HCT116 (cell line): ENCODE results near the gene MACROH2A1. TPM values are rescaled to one million over a fixed set of nuclear protein-coding genes. Genes with fewer than 3 reads are reported as not detected.

Source experiments
- ATAC-seq: fragments of 200-7000 bp; cut with Tn5 transposase; 2 replicates; pipeline ENCODE4 v1.9.1; 2020; ENCODE audit warnings: mild to moderate bottlenecking, moderate library complexity
- BruUV-seq: library from RNA; stranded (reverse); fragments of 400-500 nt; replicated peaks from 2 replicates; lab custom pipeline; 2021; lab: Mats Ljungman, UMichigan
- CTCF ChIA-PET: fragments of 300-600 bp; sonication (Branson Sonifier 250); formaldehyde crosslinking; loops from one replicate; lab custom pipeline; 2021; ENCODE audit warnings: antibody characterized with exemption; lab: Charles Lee
- POLR2A ChIA-PET: fragments of 300-600, 350-600 bp; sonication (Branson Sonifier 250); formaldehyde crosslinking; loops from one replicate; lab custom pipeline; 2021; ENCODE audit warnings: antibody characterized with exemption; lab: Charles Lee
- RAD21 ChIA-PET, 2 experiments: fragments of 300-600 bp; sonication (Branson Sonifier 250); formaldehyde crosslinking; loops; one replicate each; lab custom pipeline; 2023; ENCODE audit warnings: low total read pairs in 2 of 2; ENCODE audit not compliant: uncharacterized antibody in 2 of 2, unreplicated experiment in 2 of 2, low non-redundant PET in 1 of 2; lab: Charles Lee
- DNase-seq: peaks from one replicate; pipeline ENCODE4 v3.0.0-alpha.2; 2010; ENCODE audit warnings: low read depth, low spot score
- H2AFZ ChIP-seq: fragments of 200-600 bp; shearing (Covaris generic), sonication (generic); 2 replicates; pipeline ENCODE4 v1.6.1; 2017; ENCODE audit warnings: low read depth, mixed run types, mixed read lengths, antibody characterized with exemption, low read length; ENCODE audit not compliant: poor library complexity, severe bottlenecking
- H3K27ac ChIP-seq: 2 replicates; pipeline ENCODE4 v1.5.1; 2012; ENCODE audit warnings: low read depth, low read length
- H3K27me3 ChIP-seq: fragments of 200-600 bp; sonication (generic); 2 replicates; pipeline ENCODE4 v1.6.1; 2016; ENCODE audit warnings: mixed run types, low read length, mixed read lengths; ENCODE audit not compliant: insufficient read depth
- H3K36me3 ChIP-seq, 2 experiments: fragments of 200-500 bp in 1 of 2; fragments of 200-600 bp in 1 of 2; sonication (Bioruptor generic) in 1 of 2; sonication (generic) in 1 of 2; 2 replicates each; pipeline versions ENCODE4 v1.5.1 to v1.6.1; 2014 to 2016; ENCODE audit warnings: low read length in 2 of 2, inconsistent platforms in 1 of 2, mixed read lengths in 1 of 2, mixed run types in 1 of 2; ENCODE audit not compliant: insufficient read depth in 2 of 2, control insufficient read depth in 1 of 2
- H3K4me1 ChIP-seq, 2 experiments: fragments of 200-600 bp in 1 of 2; sonication (generic) in 1 of 2; 2 replicates each; pipeline versions ENCODE4 v1.5.1 to v1.6.1; 2012 to 2017; ENCODE audit warnings: low read length in 2 of 2, inconsistent platforms in 1 of 2, mild to moderate bottlenecking in 1 of 2, mixed read lengths in 1 of 2, mixed run types in 1 of 2, moderate library complexity in 1 of 2; ENCODE audit not compliant: insufficient read depth in 2 of 2, control insufficient read depth in 1 of 2
- H3K4me2 ChIP-seq: fragments of 200-600 bp; sonication (generic); 2 replicates; pipeline ENCODE4 v1.6.1; 2017; ENCODE audit warnings: mixed run types, low read length, mixed read lengths
- H3K4me3 ChIP-seq, 2 experiments: fragments of 200-600 bp in 1 of 2; sonication (generic) in 1 of 2; replicated peaks in 1 of 2; 2 replicates each; pipeline ENCODE4 v1.5.1; 2011 to 2016; ENCODE audit warnings: low read length in 2 of 2, control low read depth in 1 of 2, low read depth in 1 of 2, mild to moderate bottlenecking in 1 of 2, mixed read lengths in 1 of 2, mixed run types in 1 of 2
- H3K79me2 ChIP-seq: fragments of 200-600 bp; sonication (generic); 2 replicates; pipeline ENCODE4 v1.6.1; 2017; ENCODE audit warnings: mild to moderate bottlenecking, mixed run types, low read length, moderate library complexity, mixed read lengths; ENCODE audit not compliant: insufficient read depth
- H3K9ac ChIP-seq: fragments of 200-600 bp; sonication (generic); 2 replicates; pipeline ENCODE4 v1.6.1; 2016; ENCODE audit warnings: low read length, mixed read lengths
- H3K9me2 ChIP-seq: fragments of 200-600 bp; sonication (generic), shearing (Covaris generic); 2 replicates; pipeline ENCODE4 v1.6.1; 2017; ENCODE audit warnings: mixed run types, mild to moderate bottlenecking, moderate library complexity; ENCODE audit not compliant: insufficient read depth
- H3K9me3 ChIP-seq, 2 experiments: fragments of 200-500 bp in 1 of 2; fragments of 200-600 bp in 1 of 2; sonication (Bioruptor generic) in 1 of 2; sonication (generic) in 1 of 2; 2 replicates each; pipeline ENCODE4 v1.6.1; 2014 to 2017; ENCODE audit warnings: low read length in 2 of 2, mixed read lengths in 2 of 2, inconsistent platforms in 1 of 2, low read depth in 1 of 2, mild to moderate bottlenecking in 1 of 2, mixed run types in 1 of 2, moderate library complexity in 1 of 2; ENCODE audit not compliant: control insufficient read depth in 1 of 2, insufficient read depth in 1 of 2
- H4K20me1 ChIP-seq: fragments of 200-600 bp; sonication (generic), shearing (Covaris generic); 2 replicates; pipeline ENCODE4 v1.6.1; 2017; ENCODE audit warnings: mixed run types, mild to moderate bottlenecking, moderate library complexity; ENCODE audit not compliant: insufficient read depth
- CEBPB ChIP-seq: IDR thresholded peaks from 2 replicates; pipeline ENCODE4 v1.6.1; 2012; ENCODE audit warnings: low read depth
- EGR1 ChIP-seq: IDR thresholded peaks from 2 replicates; pipeline ENCODE4 v1.6.1; 2012; ENCODE audit warnings: low read depth
- ELF1 ChIP-seq: IDR thresholded peaks from 2 replicates; pipeline ENCODE4 v1.6.1; 2012; ENCODE audit warnings: low read depth, borderline replicate concordance
- EZH2phosphoT487 ChIP-seq: fragments of 200-600 bp; IDR thresholded peaks from 2 replicates; pipeline ENCODE4 v1.6.1; 2018; ENCODE audit warnings: antibody characterized with exemption, borderline replicate concordance
- FOSL1 ChIP-seq: IDR thresholded peaks from 2 replicates; pipeline ENCODE4 v1.6.1; 2012; ENCODE audit warnings: low read depth
- POLR2A ChIP-seq: IDR thresholded peaks from 2 replicates; pipeline ENCODE4 v1.7.0; 2011; ENCODE audit warnings: borderline replicate concordance; ENCODE audit not compliant: insufficient read depth, insufficient read length; ENCODE audit errors: extremely low read depth
- RAD21 ChIP-seq: IDR thresholded peaks from 2 replicates; pipeline ENCODE4 v1.6.1; 2012; ENCODE audit warnings: low read depth, mild to moderate bottlenecking
- SIN3A ChIP-seq: IDR thresholded peaks from 2 replicates; pipeline ENCODE4 v1.6.1; 2012; ENCODE audit warnings: low read depth
- SRF ChIP-seq: IDR thresholded peaks from 2 replicates; pipeline ENCODE4 v1.6.1; 2012; ENCODE audit warnings: low read depth
- ZFX ChIP-seq: fragments of 450-650 bp; IDR thresholded peaks from 2 replicates; pipeline ENCODE4 v1.6.1; 2017
- ZNF274 ChIP-seq: fragments of 200-500 bp; sonication (Bioruptor generic); IDR thresholded peaks from 2 replicates; pipeline ENCODE4 v1.6.1; 2014; ENCODE audit warnings: mild to moderate bottlenecking, low read depth, low read length, inconsistent platforms
- intact Hi-C: fragments of 100-400 bp; cut with micrococcal nuclease; formaldehyde crosslinking; loops from 2 replicates; pipeline ENCODE4 v1.10.0; 2022
- total RNA-seq: library from RNA; stranded (reverse); gene quantifications from one replicate; pipeline ENCODE4 v1.2.1, GENCODE V29; 2021; ENCODE audit not compliant: unreplicated experiment
- TF ChIP-seq, protein P1 (sequence below): IDR thresholded peaks from 2 replicates; pipeline ENCODE4 v1.6.1; 2012
- TF ChIP-seq, protein P2 (sequence below): IDR thresholded peaks from 2 replicates; pipeline ENCODE4 v1.6.1; 2012

Gene MACROH2A1
- total RNA-seq, 1 experiment from 2014 or later, result 218 TPM

DNA sequence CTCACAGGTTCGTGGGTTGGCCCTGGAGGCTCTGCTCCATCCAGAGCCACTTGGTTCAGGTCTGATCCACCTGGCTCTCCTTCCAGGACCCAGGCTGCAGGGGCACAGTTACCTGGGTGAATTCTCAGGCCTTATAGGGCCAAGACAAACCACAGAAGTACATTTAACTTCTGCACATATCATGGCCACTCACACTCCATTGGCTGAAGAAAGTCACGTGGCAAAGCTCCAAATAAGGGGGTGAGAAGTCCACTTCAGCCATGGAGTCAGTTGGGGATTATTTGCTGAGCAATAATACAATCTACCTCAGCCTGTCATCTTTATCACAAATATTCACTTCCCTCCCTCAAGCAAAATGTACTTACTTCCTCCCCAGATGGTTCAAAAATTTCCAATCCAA lies 83.6 kb downstream of the MACROH2A1 start:
- H3K9me2 ChIP-seq, result no peaks in the 10 kb centered on the region
- no peaks in the 10 kb centered on the region for H3K4me1 ChIP-seq
- no peak for TF ChIP-seq FOSL1
- intact Hi-C loops, result no loop called here
- RAD21 ChIA-PET, result no interaction called here
- no peaks in the 10 kb centered on the region for H3K27me3 ChIP-seq
- no peaks in the 10 kb centered on the region for H3K9me3 ChIP-seq
- ATAC-seq, result no peak
- no peak overlapping the region for H3K4me2 ChIP-seq
- BruUV-seq, result no TSS peak
- no peak overlapping the region for H3K27ac ChIP-seq
- CTCF ChIA-PET, result no interaction called here
- H2AFZ ChIP-seq, result no peak overlapping the region
- no peak overlapping the region for H3K9ac ChIP-seq
- POLR2A ChIA-PET, result no interaction called here
- no peak for DNase-seq
- no peak overlapping the region for H3K4me3 ChIP-seq
- no peaks in the 10 kb centered on the region for H4K20me1 ChIP-seq
- H3K79me2 ChIP-seq, result no peaks in the 10 kb centered on the region
- no peaks in the 10 kb centered on the region for H3K36me3 ChIP-seq

DNA sequence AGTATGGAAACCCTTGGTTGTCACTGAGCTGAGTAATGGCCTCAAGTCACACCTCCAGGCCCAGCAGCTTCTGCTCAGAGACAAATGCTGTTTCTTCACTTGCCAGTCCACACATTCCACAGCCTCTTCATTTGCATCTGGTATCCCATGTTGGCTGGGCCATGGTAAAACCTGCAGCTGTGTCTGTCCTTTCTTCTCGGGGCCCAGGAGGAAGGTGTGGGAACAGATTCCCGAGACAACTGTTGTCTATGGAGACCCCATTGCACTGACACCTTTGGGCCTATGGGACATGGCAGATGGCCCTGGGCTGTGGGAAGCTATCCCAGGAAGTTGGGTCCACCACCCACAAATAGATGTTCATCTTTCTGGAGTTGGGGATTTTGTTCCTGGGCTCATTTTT lies 85.1 kb downstream of the MACROH2A1 start:
- ChIA-PET CTCF (no interaction called here), RAD21 (no interaction called here), POLR2A (no interaction called here)
- no peaks in the 10 kb centered on the region for H3K27me3 ChIP-seq
- intact Hi-C loops, result no loop called here
- no peaks in the 10 kb centered on the region for H3K9me3 ChIP-seq
- no peaks in the 10 kb centered on the region for H3K79me2 ChIP-seq
- H3K27ac ChIP-seq, result no peak overlapping the region
- no peak for ATAC-seq
- no peak for DNase-seq
- H4K20me1 ChIP-seq, result no peaks in the 10 kb centered on the region
- H3K4me1 ChIP-seq, result no peaks in the 10 kb centered on the region; a peak in 1 of 4 replicates
- no peaks in the 10 kb centered on the region for H3K9me2 ChIP-seq
- no peaks in the 10 kb centered on the region for H3K36me3 ChIP-seq
- TF ChIP-seq EGR1 (no peak), FOSL1 (no peak), SIN3A (no peak), EZH2phosphoT487 (no peak), ZFX (no peak), ELF1 (no peak), ZNF274 (no peak), RAD21 (no peak), CEBPB (no peak), SRF (no peak), POLR2A (no peak)
- TF ChIP-seq, protein P1, sequence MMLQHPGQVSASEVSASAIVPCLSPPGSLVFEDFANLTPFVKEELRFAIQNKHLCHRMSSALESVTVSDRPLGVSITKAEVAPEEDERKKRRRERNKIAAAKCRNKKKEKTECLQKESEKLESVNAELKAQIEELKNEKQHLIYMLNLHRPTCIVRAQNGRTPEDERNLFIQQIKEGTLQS, result no peak
- TF ChIP-seq, protein P2, sequence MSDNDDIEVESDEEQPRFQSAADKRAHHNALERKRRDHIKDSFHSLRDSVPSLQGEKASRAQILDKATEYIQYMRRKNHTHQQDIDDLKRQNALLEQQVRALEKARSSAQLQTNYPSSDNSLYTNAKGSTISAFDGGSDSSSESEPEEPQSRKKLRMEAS, result no peak
- no peak overlapping the region for H3K4me2 ChIP-seq
- H2AFZ ChIP-seq, result no peak overlapping the region
- no TSS peak for BruUV-seq
- H3K9ac ChIP-seq, result no peak overlapping the region
- no peak overlapping the region for H3K4me3 ChIP-seq
